ENCODE data around the gene VDR.

Gene VDR

DNA sequence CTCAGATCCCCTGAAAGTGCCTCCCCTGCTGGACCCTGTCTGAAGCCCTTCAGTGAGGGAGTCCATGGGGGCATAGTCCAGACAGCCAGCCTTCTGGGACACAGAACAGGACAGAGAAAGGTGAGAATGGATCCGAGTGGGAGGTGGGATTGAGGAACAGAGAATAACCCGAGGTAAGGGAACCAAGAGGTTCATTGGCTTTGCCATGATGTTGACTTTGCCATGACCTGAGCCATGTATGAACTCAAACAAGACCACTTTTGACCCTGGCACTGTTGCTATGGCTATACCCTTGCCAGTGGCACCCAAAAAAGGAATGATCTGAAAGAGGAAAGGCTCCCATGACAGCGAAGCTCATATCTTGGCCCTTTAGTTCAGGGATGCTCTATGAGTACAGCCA, 22.6 kb upstream of the VDR start:
- DNase-seq = no peak

DNA sequence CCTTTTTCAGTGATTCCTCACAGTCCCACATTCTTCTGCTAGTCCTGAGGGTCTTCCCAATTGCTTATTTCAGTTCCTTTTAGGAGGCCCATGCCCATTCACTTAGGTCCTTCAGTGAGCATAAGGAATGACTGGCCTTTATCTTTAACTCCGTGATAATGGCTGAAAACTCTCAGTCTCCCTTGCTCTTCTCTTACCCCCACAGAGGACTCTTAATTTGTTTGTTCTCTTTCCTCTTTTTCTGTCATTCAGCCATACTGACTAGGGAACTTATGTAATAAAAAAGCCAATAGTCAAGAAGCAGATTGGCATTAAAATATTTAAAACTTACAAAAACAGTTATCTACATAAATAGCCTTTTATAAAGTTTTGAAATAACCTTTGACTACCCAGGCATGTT, 17.1 kb upstream of the VDR start:
- no peak for DNase-seq

DNA sequence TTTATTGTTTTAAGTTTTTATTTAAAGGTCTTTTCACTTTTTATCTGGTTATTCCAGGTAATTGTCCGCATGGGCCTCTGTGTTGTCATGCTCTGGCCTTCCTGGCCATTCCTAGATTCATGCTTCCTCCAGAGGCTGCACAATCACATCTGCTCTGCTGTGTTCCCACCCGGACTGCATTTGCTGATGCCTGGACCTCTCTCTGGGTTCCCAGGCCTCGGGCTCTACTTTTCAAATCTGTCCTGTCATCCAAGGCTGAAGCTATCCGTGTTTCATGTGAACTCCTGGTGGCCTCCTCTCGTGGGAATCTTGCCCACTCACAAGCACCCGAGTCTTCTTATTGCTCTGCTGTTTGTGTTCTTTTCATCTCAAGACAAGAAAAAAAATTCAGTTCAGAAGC, 16.1 kb upstream of the VDR start:
- no peak for DNase-seq

DNA sequence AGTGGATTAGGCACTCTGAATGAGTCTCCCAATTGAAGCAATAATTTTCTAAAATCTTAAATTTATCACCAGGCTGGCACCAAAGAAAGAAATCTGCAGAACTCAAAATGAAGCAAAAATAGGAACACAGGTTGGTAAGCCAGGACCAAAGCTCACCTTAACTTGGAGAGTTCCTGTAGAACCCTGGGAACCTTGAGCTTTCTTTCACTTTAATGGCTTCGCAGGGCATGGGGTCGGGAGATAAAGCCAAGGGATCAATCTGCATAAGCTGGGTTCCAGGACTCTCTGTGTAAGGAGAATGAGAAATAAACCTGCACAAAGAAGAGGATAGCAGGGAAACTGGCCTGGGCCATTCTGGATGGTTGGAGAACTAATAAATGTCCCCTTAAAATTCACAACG, 8.3 kb upstream of the VDR start:
- DNase-seq = no peak

DNA sequence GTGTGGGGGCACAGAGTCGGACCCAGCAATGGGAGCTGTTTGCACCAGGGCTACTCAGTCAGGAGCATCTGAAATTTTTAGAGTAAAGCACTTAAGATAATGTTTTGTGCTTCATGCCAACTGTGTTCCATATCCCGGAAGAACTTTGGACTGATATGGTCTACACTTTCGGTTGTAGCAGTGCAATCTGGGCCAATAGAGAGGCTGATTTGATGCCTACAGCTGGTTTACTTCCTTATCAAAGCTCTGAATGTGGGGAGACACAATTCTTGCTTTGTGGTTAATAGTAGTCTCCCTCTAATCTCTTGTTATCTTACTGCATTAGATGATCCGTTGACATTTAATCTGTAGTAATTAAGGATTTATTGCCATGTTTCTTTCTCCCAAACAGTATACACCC, 7.8 kb upstream of the VDR start:
- DNase-seq = no peak

DNA sequence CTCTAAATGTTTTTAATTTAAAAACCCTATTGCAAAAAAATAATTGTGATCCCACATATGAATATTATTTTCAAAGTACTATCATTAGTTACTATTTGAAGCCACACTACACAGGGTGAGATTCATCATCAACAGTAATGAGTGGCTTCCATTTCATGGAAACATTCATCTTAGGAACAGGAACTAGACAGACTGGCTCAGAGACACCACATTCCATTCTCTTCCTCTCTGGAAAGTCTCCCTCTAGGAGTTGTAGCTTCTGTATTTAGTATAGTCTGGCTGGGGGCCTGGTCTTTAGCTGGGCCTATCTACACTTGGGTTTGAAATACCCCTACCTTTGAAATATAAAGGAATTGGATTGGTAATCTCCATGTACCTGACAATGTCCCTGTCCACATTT, 6.2 kb upstream of the VDR start:
- DNase-seq = no peak

DNA sequence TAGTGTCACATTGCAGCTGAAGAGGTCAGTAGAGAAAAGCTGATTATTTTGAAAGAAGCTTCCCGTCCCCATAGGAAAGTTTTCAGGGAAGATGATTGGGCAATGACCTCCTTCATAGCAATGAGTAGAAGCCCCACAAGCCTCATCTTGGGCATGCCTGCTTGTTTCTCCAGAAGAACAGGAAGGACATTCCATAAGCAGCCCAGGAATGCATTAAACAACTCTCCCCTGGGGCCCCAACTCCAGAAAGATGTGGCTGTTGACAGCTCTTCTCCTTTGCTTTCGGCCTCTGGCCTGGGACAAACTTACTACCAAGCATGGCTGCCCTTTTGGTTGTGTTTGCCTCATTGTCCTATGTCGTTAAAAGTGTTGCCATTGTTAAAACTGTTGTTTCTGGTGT, 5.7 kb upstream of the VDR start:
- no peak for DNase-seq

DNA sequence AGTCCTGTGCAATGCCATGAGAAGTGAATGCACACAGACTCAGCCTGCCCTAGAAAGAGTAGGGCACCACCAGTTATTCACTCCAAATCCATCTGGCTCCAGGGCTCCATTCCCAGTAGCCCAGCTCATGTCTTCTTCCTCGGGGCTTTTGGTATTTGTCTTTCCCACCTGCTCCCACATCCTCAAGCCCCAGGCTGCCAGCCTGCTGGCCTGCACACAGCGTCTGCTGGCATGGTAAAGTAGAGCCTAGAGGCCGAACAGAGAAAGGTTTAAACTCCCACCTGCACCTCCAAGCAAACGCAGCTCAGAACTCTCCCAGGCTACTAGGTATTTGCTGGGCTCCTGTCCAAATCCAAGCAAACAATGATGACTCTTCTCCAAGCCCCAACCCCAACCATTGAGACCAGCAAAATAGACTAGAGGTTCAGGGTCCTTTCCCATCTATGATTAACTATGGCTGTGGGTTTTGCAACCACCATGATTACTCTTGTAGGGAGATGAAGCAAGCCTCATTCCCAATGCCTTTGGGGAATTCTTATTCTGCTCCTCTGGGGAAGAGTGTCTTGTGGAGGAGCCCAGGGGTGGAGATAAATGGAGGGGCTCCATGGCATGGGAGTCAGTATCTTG, 5.2 kb upstream of the VDR start:
- no peak for DNase-seq

DNA sequence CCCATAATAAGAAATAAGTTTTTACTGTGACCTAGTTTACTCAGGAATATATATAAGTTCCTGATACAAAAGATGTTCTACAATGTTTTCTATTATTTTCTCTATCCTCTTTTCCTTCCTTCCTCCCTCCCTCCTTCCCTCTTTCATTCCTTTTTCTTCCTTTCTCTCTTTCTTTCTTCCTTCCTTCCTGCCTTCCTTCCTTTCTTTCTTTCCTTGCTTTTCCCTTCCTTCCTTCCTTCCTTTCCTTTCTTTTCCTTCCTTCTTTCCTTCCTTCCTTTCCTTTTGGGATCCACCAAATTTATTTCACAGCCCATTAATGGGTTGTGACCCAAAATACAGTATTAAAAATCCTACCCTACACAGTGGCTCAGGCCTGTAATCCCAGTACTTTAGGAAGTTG, 3.9 kb upstream of the VDR start:
- DNase-seq = no peak

DNA sequence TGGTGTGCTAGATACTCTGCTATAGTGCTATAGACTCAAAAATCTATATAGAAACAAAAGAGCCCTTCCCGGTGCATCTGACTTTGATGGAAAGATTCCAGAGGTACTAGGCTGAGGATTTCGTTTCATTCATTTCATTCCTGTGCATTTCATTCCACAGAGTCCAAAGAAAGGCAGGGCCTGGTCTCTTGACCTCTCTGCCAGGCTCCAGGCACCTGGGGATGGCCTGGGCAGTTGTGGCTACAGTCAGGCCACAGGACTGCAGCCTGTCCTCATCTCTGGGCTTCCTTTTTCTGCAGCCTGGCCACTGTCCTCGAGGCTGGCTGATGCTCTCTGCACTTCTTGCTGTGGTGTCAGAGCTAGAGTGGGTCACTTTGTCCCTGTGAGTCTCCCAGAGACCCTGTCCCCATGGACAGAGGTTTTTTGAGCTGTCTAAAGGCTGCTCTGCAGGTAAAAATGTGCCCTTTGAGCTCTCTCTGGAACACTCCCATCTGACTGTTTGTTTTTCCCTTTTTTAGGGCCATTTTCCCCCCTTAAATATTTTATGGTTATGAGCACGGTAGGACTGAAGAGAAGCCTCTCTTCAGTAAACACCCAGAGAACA, 3.2 kb upstream of the VDR start:
- no peak for DNase-seq

DNA sequence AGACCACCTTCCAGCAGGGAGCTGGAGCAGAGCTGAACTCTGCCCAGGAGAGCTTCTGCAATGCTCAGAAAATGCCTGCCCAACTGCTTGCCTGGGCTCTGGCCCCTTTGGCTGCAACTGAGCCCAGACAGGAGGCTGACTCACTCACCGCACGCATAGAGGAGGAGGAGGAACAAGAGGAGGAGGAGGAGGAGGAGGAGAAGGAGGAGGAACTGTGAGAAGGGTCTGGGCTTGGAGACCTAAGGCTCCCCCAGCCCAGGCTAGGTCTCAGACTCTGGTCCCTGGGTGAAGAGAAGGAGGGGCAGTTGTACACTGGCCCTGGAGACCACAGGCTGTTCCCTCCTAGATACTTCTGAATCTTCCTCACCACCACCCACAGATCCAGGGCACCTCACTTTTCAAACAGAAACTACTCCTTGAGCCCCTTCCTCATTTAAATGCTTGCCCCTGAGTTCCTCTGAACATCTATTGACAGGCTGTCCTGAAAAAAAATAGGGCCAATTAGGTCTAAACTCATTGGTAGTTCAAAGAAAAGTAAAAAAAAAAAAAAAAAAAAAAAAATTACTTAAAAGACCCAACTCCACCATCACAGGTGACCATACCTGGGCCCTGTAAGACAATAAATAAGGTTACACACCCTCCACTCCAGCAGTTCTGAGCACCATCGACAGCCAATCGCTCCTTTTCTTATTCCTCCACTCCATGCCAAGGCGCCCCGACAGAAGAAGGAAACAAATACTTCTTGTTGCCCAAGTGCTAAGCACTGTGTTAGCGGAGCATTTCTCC, 674 bp downstream of the VDR start:
- DNase-seq = no peak

DNA sequence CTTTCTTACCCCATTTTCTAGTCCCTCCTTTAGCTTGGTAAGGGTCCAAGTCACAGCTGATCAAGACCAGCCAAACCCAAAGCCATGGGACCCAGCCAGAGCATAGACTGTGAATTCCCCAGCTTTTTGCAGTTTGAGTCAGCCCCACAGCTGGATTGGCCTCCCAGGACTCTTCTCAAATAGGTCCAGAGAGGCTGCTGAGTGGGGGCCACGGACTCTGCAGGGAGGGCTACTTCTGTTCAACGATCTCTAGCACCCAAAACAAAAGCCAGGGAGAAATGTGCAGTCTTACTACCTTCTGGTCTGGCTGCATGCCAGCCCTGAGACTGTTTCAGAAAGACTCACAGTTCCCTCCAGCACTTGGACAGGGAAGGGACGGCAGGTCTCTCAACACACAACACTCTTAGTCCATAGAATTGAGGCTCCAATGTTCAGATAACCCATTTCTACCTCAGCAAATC, 1.6 kb downstream of the VDR start:
- no peak for DNase-seq

DNA sequence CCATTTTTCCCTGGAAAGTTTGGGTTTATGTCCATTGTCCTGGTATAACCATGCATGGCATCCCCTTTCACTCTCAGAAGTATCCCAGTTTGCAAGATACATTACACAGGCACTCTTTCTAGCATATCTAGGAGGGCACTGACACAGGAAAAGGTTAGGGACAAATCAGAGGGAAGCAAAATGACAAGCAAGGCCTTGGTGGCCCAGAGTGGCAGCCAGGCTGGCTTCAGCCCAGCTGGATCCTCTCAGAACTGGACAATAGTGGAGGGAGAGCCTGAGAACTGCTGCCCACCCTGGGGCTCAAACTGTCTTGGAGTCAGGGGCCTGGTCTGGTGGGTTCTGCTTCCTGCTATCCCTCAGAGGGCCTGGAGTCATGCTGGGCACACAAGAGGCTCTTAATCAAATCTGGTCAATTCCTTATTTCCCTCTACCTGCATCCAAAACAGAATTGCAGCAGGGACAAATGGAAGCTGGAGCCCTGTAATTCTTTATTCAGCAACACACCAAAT, 2.6 kb downstream of the VDR start:
- no peak for DNase-seq

DNA sequence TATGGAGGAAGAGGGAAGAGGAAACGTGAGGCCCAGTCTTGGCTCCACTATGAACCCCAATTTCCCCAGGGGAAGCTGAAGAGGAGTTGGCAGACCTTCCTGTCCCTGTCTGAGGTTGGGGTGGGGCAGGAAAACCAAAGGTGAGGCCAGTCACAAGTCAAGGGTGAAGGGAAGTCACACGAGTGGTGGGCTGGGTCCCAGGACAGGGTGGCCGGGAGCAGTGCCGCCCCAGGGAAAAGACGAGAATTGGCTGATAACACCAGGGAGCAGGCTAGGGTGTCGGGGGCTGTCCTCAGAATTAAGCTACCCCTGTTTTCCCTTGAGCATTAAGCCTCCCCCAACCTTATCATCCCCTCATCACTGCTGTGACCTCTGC, 3.1 kb downstream of the VDR start:
- no peak for DNase-seq

DNA sequence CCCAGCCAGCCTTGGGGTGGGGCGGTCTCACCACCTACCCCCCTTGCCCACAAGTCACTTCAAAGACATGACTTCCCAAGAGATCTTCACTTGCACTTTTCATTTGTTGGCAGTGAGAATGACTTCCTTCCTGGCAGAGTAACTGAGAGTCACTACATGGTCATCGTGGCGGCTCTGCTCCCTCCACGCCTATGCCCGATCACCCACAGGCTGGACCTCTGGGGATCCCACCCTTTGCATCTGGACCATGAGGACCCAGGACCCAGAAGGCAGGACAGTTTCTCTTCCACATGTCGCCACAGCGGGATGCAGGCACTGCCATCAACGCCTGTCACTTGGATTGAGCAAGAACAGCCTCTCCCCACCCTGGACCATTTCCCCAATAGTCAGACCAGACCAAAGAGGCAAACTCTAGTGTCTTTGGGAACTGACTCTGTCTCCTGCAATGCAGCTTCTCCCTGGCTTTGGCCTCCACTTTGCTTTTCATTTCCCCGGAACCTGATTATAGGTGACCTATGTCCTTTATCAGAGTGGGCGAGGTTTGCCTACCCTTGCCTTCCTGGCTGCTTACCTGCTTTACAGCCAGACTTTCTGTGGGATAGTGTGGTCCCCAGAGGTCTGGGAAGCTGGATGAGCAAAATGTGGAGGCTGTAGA, 3.6 kb downstream of the VDR start:
- no peak for DNase-seq

DNA sequence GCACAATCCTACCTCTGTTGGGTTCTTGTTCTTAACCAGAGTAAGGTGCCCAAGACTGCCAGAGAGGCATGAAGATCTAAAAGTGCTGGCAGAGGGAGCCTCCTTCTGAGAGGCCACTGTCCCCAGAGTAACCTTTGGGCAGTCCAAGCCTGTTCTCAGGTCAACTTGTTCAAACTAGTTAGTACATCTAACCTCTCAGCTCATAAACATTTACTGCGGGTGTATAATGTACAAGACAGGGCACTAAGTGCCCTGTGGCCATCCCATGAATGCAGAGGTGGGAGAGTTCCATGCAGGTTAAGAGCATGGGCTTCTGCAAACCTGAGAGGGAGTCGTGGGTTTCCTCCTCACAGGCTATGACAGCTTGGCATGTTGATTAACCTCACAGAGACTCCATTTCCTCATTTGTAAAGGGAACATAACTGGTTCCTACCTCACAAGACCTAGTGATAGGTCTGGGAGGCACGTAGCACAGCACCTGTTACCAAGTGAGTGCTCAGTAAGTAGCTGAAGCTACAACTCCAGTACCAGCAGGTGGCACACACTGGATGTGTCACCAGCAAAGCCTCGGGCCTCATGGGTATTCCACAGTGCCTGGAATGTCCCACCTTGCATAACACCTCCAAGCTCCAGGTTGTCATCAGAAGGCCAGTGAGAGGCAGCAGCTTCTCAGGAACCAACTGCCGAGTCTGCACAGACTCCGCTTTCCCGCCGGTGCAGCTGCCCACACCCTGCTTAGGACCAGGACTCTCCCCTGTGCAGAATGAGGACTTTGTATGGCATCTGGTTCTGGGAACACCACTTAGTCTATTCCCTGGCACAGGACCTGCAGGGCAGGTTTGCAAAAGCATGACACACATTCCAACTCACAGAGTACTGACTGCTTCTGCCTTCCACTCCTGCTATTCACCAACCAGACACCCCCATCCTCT, 4.4 kb downstream of the VDR start:
- DNase-seq = peak; percentile 1

DNA sequence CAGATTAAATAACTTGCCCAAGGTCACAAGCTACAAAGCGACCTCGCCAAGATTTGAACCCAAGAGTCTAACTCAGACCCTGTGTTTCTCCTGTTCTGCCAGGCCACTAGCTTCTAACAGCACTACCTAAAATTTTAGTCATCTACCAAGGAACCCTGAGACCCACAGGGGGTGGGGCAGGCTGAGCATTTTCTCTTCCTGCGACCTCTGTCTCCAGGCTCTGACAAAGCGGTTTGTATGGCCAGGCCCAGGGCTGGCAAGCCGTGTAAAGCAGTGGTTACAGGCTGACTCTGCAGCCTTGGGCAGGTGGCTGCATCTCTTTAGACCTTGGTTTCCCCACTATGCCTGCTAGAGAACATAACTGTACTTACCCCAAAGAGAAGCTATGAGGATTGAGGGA, 5.3 kb downstream of the VDR start:
- no peak for DNase-seq

DNA sequence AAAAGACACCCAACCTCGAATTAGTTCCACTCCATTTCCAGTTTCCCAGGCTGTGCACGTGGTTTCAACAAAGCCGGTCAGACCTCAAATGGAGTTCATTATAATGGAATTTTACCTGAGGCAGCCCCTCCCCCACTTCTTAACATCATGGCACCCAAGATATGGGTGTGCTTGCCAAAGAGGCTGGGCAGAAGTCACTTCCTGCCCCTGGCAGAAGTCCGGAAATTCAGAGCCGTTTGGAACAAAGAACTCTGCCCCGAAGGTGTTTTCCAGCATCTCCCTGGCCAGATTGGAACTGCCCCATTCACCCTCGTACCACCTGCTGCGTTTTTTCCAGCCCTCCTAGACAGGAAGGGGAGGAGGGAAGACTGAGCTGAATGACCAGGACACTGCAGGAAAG, 8.2 kb downstream of the VDR start:
- no peak for DNase-seq

DNA sequence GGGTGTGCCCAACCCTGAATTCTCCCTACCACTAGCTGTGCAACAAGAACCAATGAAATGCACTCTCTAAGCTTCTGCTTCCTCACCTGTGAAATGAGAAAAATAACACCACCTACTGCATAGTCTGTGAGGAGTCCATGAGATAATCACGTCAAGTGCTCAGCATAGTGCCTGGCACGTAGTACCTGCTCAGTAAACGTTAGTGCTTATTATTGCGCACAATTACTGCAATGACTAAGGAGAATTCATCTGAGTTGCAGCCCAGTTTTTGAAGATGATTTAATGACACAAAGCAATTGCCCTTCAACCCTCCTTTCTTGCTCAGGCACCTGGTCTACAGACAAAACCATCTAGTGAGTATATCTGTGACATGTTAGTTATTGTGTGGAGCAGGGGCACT, 8.8 kb downstream of the VDR start:
- no peak for DNase-seq

DNA sequence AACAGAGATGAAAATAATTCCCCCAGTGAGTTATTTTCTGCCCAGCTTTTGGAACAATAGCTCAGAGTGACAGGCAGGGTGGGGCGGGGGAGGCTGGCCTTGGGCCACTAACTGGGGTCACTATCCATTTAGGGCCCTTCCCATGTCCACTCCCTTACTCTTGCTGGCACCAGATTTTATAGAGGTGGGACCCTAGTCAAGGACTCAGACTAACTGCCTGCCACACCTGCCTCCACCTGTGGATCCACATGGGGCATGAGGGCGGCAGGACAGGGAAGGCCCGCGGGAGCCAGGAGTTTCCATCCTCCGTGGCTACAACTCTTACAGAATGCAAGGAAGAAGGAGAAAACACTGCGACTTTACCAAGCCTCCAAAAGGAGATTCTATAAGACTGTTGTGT, 10.1 kb downstream of the VDR start:
- no peak for DNase-seq

DNA sequence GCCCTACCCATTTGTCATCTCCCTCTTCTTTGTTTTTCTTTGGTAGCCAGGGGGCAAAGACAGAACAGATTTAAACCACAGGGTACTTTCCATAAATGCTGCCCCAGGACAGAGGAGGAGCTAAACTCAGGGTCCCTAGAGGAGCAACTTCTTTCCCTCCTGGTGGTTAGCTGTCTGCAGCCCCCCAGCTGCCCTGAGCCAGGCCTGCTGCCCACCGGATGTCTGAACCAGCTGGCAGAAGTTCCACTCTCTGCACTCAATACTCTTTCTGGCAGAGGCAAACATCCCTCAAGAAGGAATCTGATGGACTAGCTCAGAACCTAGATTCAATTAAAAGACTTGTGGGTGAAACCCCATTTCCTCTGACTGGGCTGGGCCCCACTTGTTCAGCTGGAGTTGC, 10.7 kb downstream of the VDR start:
- DNase-seq = no peak

DNA sequence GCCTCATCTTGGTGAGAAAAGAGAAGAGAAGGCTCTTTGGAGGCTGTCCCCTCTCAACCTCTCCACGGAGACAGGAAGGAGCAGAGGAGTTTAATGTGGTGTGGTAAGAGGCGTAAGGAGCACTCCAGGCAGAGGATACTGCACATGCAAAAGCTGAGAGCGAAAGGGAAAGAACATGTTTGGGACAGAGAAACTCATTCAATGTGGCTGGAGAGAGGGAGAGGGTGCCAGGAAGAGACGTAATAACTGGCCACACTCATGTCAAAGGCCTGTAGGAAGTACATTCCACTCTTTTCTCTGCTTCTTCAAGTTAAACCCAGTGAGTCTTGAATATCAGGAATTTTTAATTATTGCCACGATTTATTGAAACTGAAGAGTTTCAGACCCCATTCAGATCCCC, 12.0 kb downstream of the VDR start:
- DNase-seq = no peak

DNA sequence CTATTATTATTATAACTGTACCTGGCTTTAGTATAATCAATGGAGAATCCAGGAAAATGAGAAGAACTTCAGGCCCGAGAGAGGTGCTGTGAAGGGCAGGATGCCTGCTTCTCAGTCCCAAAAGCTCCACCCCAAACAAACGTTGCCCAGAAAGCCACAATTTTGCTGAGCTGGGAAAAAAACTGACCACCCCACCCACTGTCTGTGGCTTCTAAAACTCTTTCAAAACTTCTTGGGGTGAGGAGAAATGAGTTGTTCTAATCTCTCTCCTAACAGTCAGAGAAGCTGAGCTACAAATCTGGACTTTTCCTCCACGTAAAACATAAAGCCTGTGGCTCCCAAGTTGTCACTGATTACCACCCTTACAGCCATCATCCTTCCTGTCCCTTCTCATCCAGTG, 13.4 kb downstream of the VDR start:
- DNase-seq = no peak

Measured in NCI-H1436 treated with DMSO at 0.1 percent for 48 hours (cell line).